GM18951 (cell line): ENCODE results near the gene TMEM170A.
A peak's percentile ranks its signal among the peaks of the same experiment; 100 is the strongest.

Experiments
- POLR2A ChIP-seq: IDR thresholded peaks from 4 replicates; pipeline ENCODE4 v1.6.1; 2011; ENCODE audit warnings: mild to moderate bottlenecking; ENCODE audit not compliant: insufficient read length, insufficient read depth; ENCODE audit errors: extremely low read depth
- in situ Hi-C: fragments of 300-500 bp; cut with MboI; formaldehyde crosslinking; loops from one replicate; pipeline ENCODE4 v1.12.0; 2022; ENCODE audit warnings: low sequenced_read_pairs, mixed read lengths, inconsistent platforms; ENCODE audit not compliant: unreplicated experiment

TMEM170A gene

GRCh38 chr16:75420987-75421819 lies 43.3 kb downstream of the TMEM170A start:
- in situ Hi-C loops, result no loop called here
- peak; percentile 52 for TF ChIP-seq POLR2A

- TF ChIP-seq POLR2A, result no peak
- in situ Hi-C loops, result no loop called here
Observed at GRCh38 chr16:75416904-75417565, 47.5 kb downstream of the TMEM170A start.

GRCh38 chr16:75415169-75415905 lies 49.2 kb downstream of the TMEM170A start:
- in situ Hi-C loops, result no loop called here
- no peak for TF ChIP-seq POLR2A

- TF ChIP-seq POLR2A, result no peak
Observed at GRCh38 chr16:75413951-75414350, 50.5 kb downstream of the TMEM170A start.

GRCh38 chr16:75406943-75407342 lies 57.5 kb downstream of the TMEM170A start:
- no peak for TF ChIP-seq POLR2A
- in situ Hi-C loops, result loop anchor here (10.0 kb wide), 1 partner anchor 202 kb away; the partner anchor contains the start of gene CTRB2

More at GRCh38 chr16:75413951-75414350, 50.5 kb downstream of the TMEM170A start:
- in situ Hi-C loops, result no loop called here

GRCh38 chr16:75402821-75403475 lies 61.5 kb downstream of the TMEM170A start:
- TF ChIP-seq POLR2A, result no peak
- in situ Hi-C loops, result loop anchor here (10.0 kb wide), 1 partner anchor 198 kb away; the partner anchor contains the start of gene CTRB2

- no peak for TF ChIP-seq POLR2A
- in situ Hi-C loops, result loop anchor here (10.0 kb wide), 1 partner anchor 197 kb away; the partner anchor contains the start of gene CTRB2
Observed at GRCh38 chr16:75402159-75402820, 62.2 kb downstream of the TMEM170A start.

- in situ Hi-C loops, result loop anchor here (10.0 kb wide), 1 partner anchor 197 kb away; the partner anchor contains the start of gene CTRB2
- no peak for TF ChIP-seq POLR2A
Observed at GRCh38 chr16:75401691-75402090, 62.8 kb downstream of the TMEM170A start.

GRCh38 chr16:75398333-75398732 lies 66.2 kb downstream of the TMEM170A start:
- in situ Hi-C loops, result no loop called here
- no peak for TF ChIP-seq POLR2A

GRCh38 chr16:75394941-75395340 lies 69.5 kb downstream of the TMEM170A start:
- no peak for TF ChIP-seq POLR2A
- in situ Hi-C loops, result no loop called here
